H4 (cell line): ENCODE results near the gene TMEM171. TPM values are rescaled to one million over a fixed set of nuclear protein-coding genes. Genes with fewer than 3 reads are reported as not detected.

ENCODE experiments used
- total RNA-seq: library from RNA; depleted of rRNA; stranded (reverse); fragments of >200 nt; shearing (Covaris generic); gene quantifications from 2 replicates; pipeline ENCODE4 v1.2.3, GENCODE V29; 2014; rRNA removed

Gene TMEM171
- total RNA-seq, 1 experiment from 2014 or later: 10.4 TPM

Other genes starting within 250 kb of the TMEM171 start
- gene FCHO2, start 164.5 kb upstream of the TMEM171 start, total RNA-seq: 2.4 and 4.1 TPM in 2 replicates
- not detected in 2 replicates for gene TMEM174, start 52.6 kb downstream of the TMEM171 start, total RNA-seq